ENCODE measurements around the gene FARSA. TPM values are rescaled to one million over a fixed set of nuclear protein-coding genes. Genes with fewer than 3 reads are reported as not detected.

Gene FARSA
- total and polyA plus RNA-seq, 2 donors (not counting 1 experiment from before 2014, with no cell fraction given), result 26.4 to 50.1 TPM

DNA sequence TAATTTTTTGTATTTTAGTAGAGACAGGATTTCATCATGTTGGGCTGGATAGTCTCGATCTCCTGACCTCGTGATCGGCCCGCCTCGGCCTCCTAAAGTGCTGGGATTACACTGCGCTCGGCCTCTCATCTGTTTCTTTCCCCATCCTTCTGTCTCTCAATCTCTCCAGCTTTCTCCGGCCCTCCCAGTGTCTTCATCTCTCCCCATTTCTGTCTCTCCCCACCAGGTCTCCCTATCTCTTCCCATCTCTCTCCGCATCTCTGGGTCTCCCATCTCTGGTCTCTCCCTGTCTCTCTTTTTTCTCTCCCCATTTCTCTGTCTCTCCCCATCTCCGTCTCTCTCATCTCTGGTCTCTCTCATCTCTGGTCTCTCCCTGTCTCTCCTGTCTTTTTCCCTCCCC lies 49.6 kb upstream of the FARSA start:
- CTCF ChIA-PET, result interaction anchor here (0.9 to 12.5 kb wide), 5 partner anchors 46 to 110 kb away, joined by 3 to 285 read pairs (median 4); no protein-coding TSS in a partner anchor
- Histone ChIP-seq H3K9ac (ENCODE audit: low read length) (peak overlapping the region; percentile 51), H3K4me1 (ENCODE audit: control insufficient read depth in 2 of 2, insufficient read depth in 2 of 2, low read length in 2 of 2) (peaks cover 30 to 44% of the 10 kb centered on the region in 2 donors), H2AFZ (ENCODE audit: insufficient read depth, low read depth, low read length, poor library complexity, severe bottlenecking) (peak overlapping the region; percentile 77), H4K20me1 (ENCODE audit: control insufficient read depth, insufficient read depth, low read length, poor library complexity, severe bottlenecking) (no peaks in the 10 kb centered on the region), H3K4me2 (replicated peaks; ENCODE audit: low read depth, low read length, poor library complexity, severe bottlenecking) (peak overlapping the region; percentile 91), H3K4me3 (ENCODE audit: control extremely low read depth in 1 of 5, extremely low read depth in 1 of 5, insufficient read depth in 1 of 5, low read depth in 2 of 5, low read length in 4 of 5) (peak overlapping the region in 4 of 5 experiments; percentile 24 to 62 (median 36)), H3K36me3 (replicated peaks in 1 of 2; ENCODE audit: control extremely low read depth in 1 of 2, control insufficient read depth in 1 of 2, extremely low read depth in 1 of 2, insufficient read depth in 2 of 2, low read length in 1 of 2) (no peaks in the 10 kb centered on the region), H3K27ac (ENCODE audit: low read length in 2 of 2) (no peak overlapping the region), H3K9me3 (ENCODE audit: control extremely low read depth in 1 of 3, control insufficient read depth in 2 of 3, insufficient read depth in 1 of 3, low read length in 2 of 3) (no peaks in the 10 kb centered on the region), H3K79me2 (ENCODE audit: control insufficient read depth, insufficient read depth, low read length) (no peaks in the 10 kb centered on the region), H3K27me3 (replicated peaks in 1 of 4; ENCODE audit: control extremely low read depth in 1 of 4, control insufficient read depth in 3 of 4, insufficient read depth in 4 of 4, low read length in 3 of 4) (peaks cover 0 to 8% (median 2%) of the 10 kb centered on the region in 4 experiments)
- H3K9me3 Mint-ChIP-seq (ENCODE audit: insufficient read depth), result no peaks in the 10 kb centered on the region
- H3K27ac Mint-ChIP-seq, result no peak overlapping the region
- peaks cover 16% of the 10 kb centered on the region for H3K4me1 Mint-ChIP-seq
- ATAC-seq (ENCODE audit: low read depth), result no peak
- intact Hi-C loops (cut with micrococcal nuclease), result loop anchor here (1.0 to 5.0 kb wide), 3 partner anchors 52 to 764 kb away; a partner anchor contains a TSS
- TF ChIP-seq, protein P1, sequence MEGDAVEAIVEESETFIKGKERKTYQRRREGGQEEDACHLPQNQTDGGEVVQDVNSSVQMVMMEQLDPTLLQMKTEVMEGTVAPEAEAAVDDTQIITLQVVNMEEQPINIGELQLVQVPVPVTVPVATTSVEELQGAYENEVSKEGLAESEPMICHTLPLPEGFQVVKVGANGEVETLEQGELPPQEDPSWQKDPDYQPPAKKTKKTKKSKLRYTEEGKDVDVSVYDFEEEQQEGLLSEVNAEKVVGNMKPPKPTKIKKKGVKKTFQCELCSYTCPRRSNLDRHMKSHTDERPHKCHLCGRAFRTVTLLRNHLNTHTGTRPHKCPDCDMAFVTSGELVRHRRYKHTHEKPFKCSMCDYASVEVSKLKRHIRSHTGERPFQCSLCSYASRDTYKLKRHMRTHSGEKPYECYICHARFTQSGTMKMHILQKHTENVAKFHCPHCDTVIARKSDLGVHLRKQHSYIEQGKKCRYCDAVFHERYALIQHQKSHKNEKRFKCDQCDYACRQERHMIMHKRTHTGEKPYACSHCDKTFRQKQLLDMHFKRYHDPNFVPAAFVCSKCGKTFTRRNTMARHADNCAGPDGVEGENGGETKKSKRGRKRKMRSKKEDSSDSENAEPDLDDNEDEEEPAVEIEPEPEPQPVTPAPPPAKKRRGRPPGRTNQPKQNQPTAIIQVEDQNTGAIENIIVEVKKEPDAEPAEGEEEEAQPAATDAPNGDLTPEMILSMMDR (IDR thresholded peaks at IDR 0.05), result no peak
- TF ChIP-seq EZH2 (IDR thresholded peaks at IDR 0.05; ENCODE audit: borderline replicate concordance, insufficient read depth, low read depth, low read length, poor library complexity, severe bottlenecking), result no peak
- no peak overlapping the region for H3K4me3 Mint-ChIP-seq
- H3K27me3 Mint-ChIP-seq, result peaks cover 4% of the 10 kb centered on the region
- DNase-seq, result no peak
- WGBS (ENCODE audit: insufficient coverage), result 66% methylated on average over 9 of the region's 10 CpGs
- POLR2A ChIA-PET, result no interaction called here

DNA sequence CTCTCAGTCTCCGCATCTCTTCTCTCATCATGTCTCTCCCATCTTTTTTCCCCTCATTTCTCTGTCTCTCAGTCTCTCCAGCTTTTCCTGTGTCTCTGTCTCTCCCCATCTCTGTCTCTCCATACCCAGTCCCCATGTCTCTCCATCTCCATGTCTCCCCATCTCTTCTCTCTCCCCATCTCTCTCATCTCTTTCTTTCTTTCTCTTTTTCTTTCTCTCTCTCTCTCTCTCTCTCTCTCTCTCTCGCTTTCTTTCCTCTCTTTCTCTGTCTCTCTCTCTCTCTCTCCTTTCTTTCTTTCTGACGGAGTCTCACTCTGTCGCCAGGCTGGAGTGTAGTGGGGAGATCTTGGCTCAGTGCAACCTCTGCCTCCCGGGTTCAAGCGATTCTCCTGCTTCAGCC lies 49.1 kb upstream of the FARSA start:
- Mint-ChIP-seq H3K27ac (no peak overlapping the region), H3K27me3 (peaks cover 9% of the 10 kb centered on the region), H3K9me3 (ENCODE audit: insufficient read depth) (no peaks in the 10 kb centered on the region), H3K4me3 (no peak overlapping the region), H3K4me1 (peaks cover 20% of the 10 kb centered on the region)
- Histone ChIP-seq H3K4me2 (replicated peaks; ENCODE audit: low read depth, low read length, poor library complexity, severe bottlenecking) (peak overlapping the region; percentile 91), H3K9ac (ENCODE audit: low read length) (no peak overlapping the region), H3K4me3 (ENCODE audit: control extremely low read depth in 1 of 5, extremely low read depth in 1 of 5, insufficient read depth in 1 of 5, low read depth in 2 of 5, low read length in 4 of 5) (no peak overlapping the region), H3K27ac (ENCODE audit: low read length in 2 of 2) (no peak overlapping the region), H3K79me2 (ENCODE audit: control insufficient read depth, insufficient read depth, low read length) (no peaks in the 10 kb centered on the region), H4K20me1 (ENCODE audit: control insufficient read depth, insufficient read depth, low read length, poor library complexity, severe bottlenecking) (no peaks in the 10 kb centered on the region), H3K9me3 (ENCODE audit: control extremely low read depth in 1 of 3, control insufficient read depth in 2 of 3, insufficient read depth in 1 of 3, low read length in 2 of 3) (no peaks in the 10 kb centered on the region), H2AFZ (ENCODE audit: insufficient read depth, low read depth, low read length, poor library complexity, severe bottlenecking) (no peak overlapping the region), H3K36me3 (replicated peaks in 1 of 2; ENCODE audit: control extremely low read depth in 1 of 2, control insufficient read depth in 1 of 2, extremely low read depth in 1 of 2, insufficient read depth in 2 of 2, low read length in 1 of 2) (no peaks in the 10 kb centered on the region), H3K27me3 (replicated peaks in 1 of 4; ENCODE audit: control extremely low read depth in 1 of 4, control insufficient read depth in 3 of 4, insufficient read depth in 4 of 4, low read length in 3 of 4) (peaks cover 0 to 8% (median 2%) of the 10 kb centered on the region in 4 experiments), H3K4me1 (ENCODE audit: control insufficient read depth in 2 of 2, insufficient read depth in 2 of 2, low read length in 2 of 2) (peaks cover 30 to 48% of the 10 kb centered on the region in 2 donors)
- TF ChIP-seq EZH2 (IDR thresholded peaks at IDR 0.05; ENCODE audit: borderline replicate concordance, insufficient read depth, low read depth, low read length, poor library complexity, severe bottlenecking), result no peak
- TF ChIP-seq, protein P1 (IDR thresholded peaks at IDR 0.05), result no peak
- ChIA-PET CTCF (interaction anchor here (1.3 to 12.5 kb wide), 3 partner anchors 75 to 111 kb away, joined by 4 to 285 read pairs (median 59); no protein-coding TSS in a partner anchor), POLR2A (no interaction called here)
- intact Hi-C loops (cut with micrococcal nuclease), result loop anchor here (1.0 to 5.0 kb wide), 3 partner anchors 52 to 765 kb away; a partner anchor contains a TSS
- 92% methylated on average over 3 of the region's 6 CpGs for WGBS (ENCODE audit: insufficient coverage)
- no peak for DNase-seq
- ATAC-seq (ENCODE audit: low read depth), result no peak

Measured in B cell (primary cell).